VCaP (cell line): Measurements from ENCODE around the gene ARHGAP26.
A peak's percentile ranks its signal among the peaks of the same experiment; 100 is the strongest.

ENCODE experiments used
- H3K27ac ChIP-seq: fragments of 450-650 bp; 2 replicates; pipeline ENCODE4 v1.5.1; 2017
- CTCF ChIP-seq: fragments of 450-650 bp; conservative IDR thresholded peaks from 2 replicates; pipeline ENCODE4 v1.5.1; 2017; ENCODE audit warnings: mild to moderate bottlenecking, moderate library complexity

ARHGAP26 gene

GRCh38 chr5:142911170-142911569 lies 141.0 kb downstream of the ARHGAP26 start:
- TF ChIP-seq CTCF = no peak
- H3K27ac ChIP-seq = no peak overlapping the region

GRCh38 chr5:142911775-142912174 lies 141.6 kb downstream of the ARHGAP26 start:
- H3K27ac ChIP-seq = no peak overlapping the region
- TF ChIP-seq CTCF = no peak

GRCh38 chr5:142913728-142914338 lies 143.7 kb downstream of the ARHGAP26 start:
- TF ChIP-seq CTCF = no peak; the same call in 1 of the 2 replicates
- no peak overlapping the region for H3K27ac ChIP-seq

GRCh38 chr5:142915038-142915437 lies 144.9 kb downstream of the ARHGAP26 start:
- TF ChIP-seq CTCF = no peak
- H3K27ac ChIP-seq = no peak overlapping the region

- 0 out of 2 replicates have a peak overlapping the region, but pooled peaks have one; percentile 1 for H3K27ac ChIP-seq
- peak; percentile 98 for TF ChIP-seq CTCF
Measured at GRCh38 chr5:142915813-142916424, 145.7 kb downstream of the ARHGAP26 start.

GRCh38 chr5:142918959-142919635 lies 148.9 kb downstream of the ARHGAP26 start:
- H3K27ac ChIP-seq = no peak overlapping the region
- TF ChIP-seq CTCF = no peak

- no peak for TF ChIP-seq CTCF
- no peak overlapping the region for H3K27ac ChIP-seq
Measured at GRCh38 chr5:142920849-142921612, 150.9 kb downstream of the ARHGAP26 start.
